WTC11 (cell line): ENCODE data around the gene SHROOM3.

Experiments used
- CTCF ChIP-seq: fragments of 200-600 bp; IDR thresholded peaks from 2 replicates; pipeline ENCODE4 v1.8.0; 2022; ENCODE audit warnings: antibody characterized with exemption
- E2F5 ChIP-seq: sonication (generic); formaldehyde crosslinking; IDR thresholded peaks from 2 replicates; pipeline ENCODE4 v1.8.1; 2022; ENCODE audit warnings: mild to moderate bottlenecking, moderate library complexity, missing genetic modification reagents
- IRF1 ChIP-seq: sonication (generic); formaldehyde crosslinking; IDR thresholded peaks from 2 replicates; pipeline ENCODE4 v1.8.0; 2023; ENCODE audit warnings: missing genetic modification reagents
- MAX ChIP-seq: sonication (generic); formaldehyde crosslinking; IDR thresholded peaks from 2 replicates; pipeline ENCODE4 v1.8.0; 2022; ENCODE audit warnings: mild to moderate bottlenecking, missing genetic modification reagents
- NFE2L1 ChIP-seq: sonication (generic); formaldehyde crosslinking; IDR thresholded peaks from 2 replicates; pipeline ENCODE4 v1.8.1; 2023; ENCODE audit warnings: missing genetic modification reagents
- USF2 ChIP-seq: sonication (generic); formaldehyde crosslinking; IDR thresholded peaks from 2 replicates; pipeline ENCODE4 v1.8.1; 2023; ENCODE audit warnings: mild to moderate bottlenecking, missing genetic modification reagents, moderate library complexity
- ZNF263 ChIP-seq: sonication (generic); formaldehyde crosslinking; IDR thresholded peaks from 2 replicates; pipeline ENCODE4 v1.8.1; 2022; ENCODE audit warnings: low read depth, mild to moderate bottlenecking, moderate library complexity, missing genetic modification reagents

GRCh38 chr4:76640353-76640910 is 205.4 kb downstream of the SHROOM3 start:
- TF ChIP-seq CTCF, result no peak
- no peak for TF ChIP-seq ZNF263
- TF ChIP-seq E2F5 (CRISPR knock-in tag), result no peak
- TF ChIP-seq USF2 (CRISPR knock-in tag), result no peak
- TF ChIP-seq NFE2L1 (CRISPR knock-in tag), result no peak
- no peak for TF ChIP-seq MAX (CRISPR knock-in tag)
- no peak for TF ChIP-seq IRF1 (CRISPR knock-in tag)
